Gastrocnemius medialis (tissue), 4 donors: ENCODE results near the gene ASAP2. TPM values are rescaled to one million over a fixed set of nuclear protein-coding genes. Genes with fewer than 3 reads are reported as not detected.

Experiments used
- ATAC-seq, 2 donors: fragments of 150-250 bp; one replicate each; pipeline ENCODE4 v1.9.1; 2016
- DNase-seq, 2 donors: peaks; one replicate each; pipeline ENCODE4 v3.0.0-alpha.2; 2019
- H3K27ac ChIP-seq, 4 donors: fragments of 200-600 bp; sonication (generic); 1 replicate in 1 of 4; 2 replicates in 3 of 4; pipeline ENCODE4 v1.5.1; 2016 to 2018; ENCODE audit warnings: mild to moderate bottlenecking in 2 of 4, moderate library complexity in 1 of 4
- H3K27me3 ChIP-seq, 3 donors: fragments of 200-600 bp; sonication (generic) in 2 of 3; 1 replicate in 1 of 3; 2 replicates in 2 of 3; pipeline versions ENCODE4 v1.5.1 to v1.6.0; 2016 to 2019; ENCODE audit warnings: mild to moderate bottlenecking in 1 of 3, moderate library complexity in 1 of 3
- H3K36me3 ChIP-seq, 2 donors: fragments of 200-600 bp; sonication (generic) in 1 of 2; one replicate each; pipeline ENCODE4 v1.5.1; 2017 to 2018
- H3K4me1 ChIP-seq, 2 donors: fragments of 200-600 bp; sonication (generic) in 1 of 2; one replicate each; pipeline ENCODE4 v1.5.1; 2016 to 2017; ENCODE audit warnings: mild to moderate bottlenecking in 2 of 2
- H3K4me3 ChIP-seq, 4 donors: fragments of 200-600 bp; sonication (generic) in 3 of 4; 1 replicate in 1 of 4; 2 replicates in 3 of 4; pipeline ENCODE4 v1.5.1; 2016 to 2019; ENCODE audit warnings: mild to moderate bottlenecking in 2 of 4
- H3K9me3 ChIP-seq, 3 donors: fragments of 200-600 bp; sonication (generic) in 2 of 3; 1 replicate in 1 of 3; 2 replicates in 2 of 3; pipeline ENCODE4 v1.5.1; 2016 to 2019
- CTCF ChIP-seq, 5 experiments: fragments of 450-650 bp in 3 of 5; fragments of 200-600 bp in 2 of 5; sonication (generic) in 2 of 5; IDR thresholded peaks in 4 of 5; conservative IDR thresholded peaks in 1 of 5; 1 replicate in 4 of 5; 2 replicates in 1 of 5; pipeline ENCODE4 v1.5.1; 2016 to 2019; ENCODE audit warnings: antibody characterized with exemption in 5 of 5, mild to moderate bottlenecking in 3 of 5, moderate library complexity in 3 of 5
- POLR2A ChIP-seq, 2 donors: fragments of 450-650 bp; IDR thresholded peaks; one replicate each; pipeline ENCODE4 v1.6.1; 2017; ENCODE audit warnings: antibody characterized with exemption in 2 of 2, mild to moderate bottlenecking in 2 of 2, moderate library complexity in 2 of 2
- in situ Hi-C, 4 donors: fragments of 200-750 bp; cut with MboI; loops; one replicate each; pipeline versions ENCODE4 v1.15.0 to v1.8.0; 2017; ENCODE audit warnings: low sequenced_read_pairs in 4 of 4
- intact Hi-C: fragments of 100-400 bp; cut with DNase I; formaldehyde crosslinking; loops from one replicate; pipeline ENCODE4 v1.15.1; 2023; ENCODE audit warnings: low total_unique reads
- total RNA-seq, 4 donors: library from RNA; depleted of rRNA; stranded (reverse); fragments of >200 nt; gene quantifications; one replicate each; pipeline versions ENCODE4 v1.1.0 to v1.2.3, GENCODE V29; 2016

Gene ASAP2
- total RNA-seq, 4 donors from 2014 or later: 1.9 to 4.0 (median 3.4) TPM

GRCh38 chr2:9284521-9285297, 78.1 kb downstream of the ASAP2 start:
- Histone ChIP-seq H3K27me3 (no peaks in the 10 kb centered on the region), H3K9me3 (no peaks in the 10 kb centered on the region), H3K4me3 (no peak overlapping the region), H3K4me1 (peaks cover 25 to 33% of the 10 kb centered on the region in 2 donors), H3K27ac (no peak overlapping the region), H3K36me3 (no peaks in the 10 kb centered on the region)
- TF ChIP-seq CTCF (IDR thresholded peaks at IDR 0.05 in 4 of 5, conservative IDR thresholded peaks at IDR 0.05 in 1 of 5) (no peak), POLR2A (IDR thresholded peaks at IDR 0.05) (no peak)
- in situ Hi-C loops (no loop called here), intact Hi-C loops (no loop called here)
- no peak for DNase-seq
- no peak for ATAC-seq

- H3K9me3 ChIP-seq: no peaks in the 10 kb centered on the region
- intact Hi-C loops (no loop called here), in situ Hi-C loops (no loop called here)
- no peak overlapping the region for H3K4me3 ChIP-seq
- TF ChIP-seq POLR2A (IDR thresholded peaks at IDR 0.05) (no peak), CTCF (IDR thresholded peaks at IDR 0.05 in 4 of 5, conservative IDR thresholded peaks at IDR 0.05 in 1 of 5) (no peak)
- H3K36me3 ChIP-seq: no peaks in the 10 kb centered on the region
- ATAC-seq (peak in 1 of 2 donors; percentile 30), DNase-seq (no peak)
- no peak overlapping the region for H3K27ac ChIP-seq
- H3K4me1 ChIP-seq: peaks cover 25 to 27% of the 10 kb centered on the region in 2 donors
- H3K27me3 ChIP-seq: no peaks in the 10 kb centered on the region
Observed at GRCh38 chr2:9285385-9285920, 78.8 kb downstream of the ASAP2 start.

- in situ Hi-C loops: no loop called here
- H3K9me3 ChIP-seq: no peaks in the 10 kb centered on the region
Observed at GRCh38 chr2:9285921-9286320, 79.3 kb downstream of the ASAP2 start.

GRCh38 chr2:9286554-9287399, 80.2 kb downstream of the ASAP2 start:
- ATAC-seq: no peak
- in situ Hi-C loops (no loop called here), intact Hi-C loops (no loop called here)
- TF ChIP-seq CTCF (IDR thresholded peaks at IDR 0.05 in 4 of 5, conservative IDR thresholded peaks at IDR 0.05 in 1 of 5) (no peak), POLR2A (IDR thresholded peaks at IDR 0.05) (no peak)
- DNase-seq: no peak
- H3K27ac ChIP-seq: no peak overlapping the region
- H3K4me3 ChIP-seq: no peak overlapping the region
- no peaks in the 10 kb centered on the region for H3K9me3 ChIP-seq
- H3K4me1 ChIP-seq: peaks cover 23 to 27% of the 10 kb centered on the region in 2 donors
- no peaks in the 10 kb centered on the region for H3K36me3 ChIP-seq
- H3K27me3 ChIP-seq: no peaks in the 10 kb centered on the region

More at GRCh38 chr2:9285921-9286320, 79.3 kb downstream of the ASAP2 start:
- ATAC-seq: no peak
- DNase-seq: no peak
- Histone ChIP-seq H3K4me1 (peaks cover 25 to 27% of the 10 kb centered on the region in 2 donors), H3K27me3 (no peaks in the 10 kb centered on the region), H3K27ac (no peak overlapping the region), H3K4me3 (no peak overlapping the region), H3K36me3 (no peaks in the 10 kb centered on the region)
- intact Hi-C loops: no loop called here
- TF ChIP-seq CTCF (IDR thresholded peaks at IDR 0.05 in 4 of 5, conservative IDR thresholded peaks at IDR 0.05 in 1 of 5): no peak
- TF ChIP-seq POLR2A (IDR thresholded peaks at IDR 0.05): no peak
